K562 treated with DMSO at 1 percent for 24 hours (cell line): ENCODE measurements around the gene CANX. TPM values are rescaled to one million over a fixed set of nuclear protein-coding genes. Genes with fewer than 3 reads are reported as not detected.

Source experiments
- total RNA-seq: library from RNA; unstranded; fragments of 300-600 nt; gene quantifications from 2 replicates; pipeline ENCODE4 v1.2.3, GENCODE V29; 2022; ENCODE audit warnings: low read depth; ENCODE audit not compliant: insufficient read depth

Gene CANX
- 237 and 247 TPM in 2 replicates for total RNA-seq

GRCh38 chr5:179698935-179699615 lies at the start of gene CANX:
Gene CANX, plus strand, starts transcription at chr5:179698967. Its CDS starts 6,715 bp downstream, at chr5:179705682.

GRCh38 chr5:179680780-179681401 lies 17.9 kb upstream of the CANX start, which contains the start of gene CBY3:
Gene CBY3, minus strand, starts transcription at chr5:179681034. Its CDS starts 116 bp downstream, at chr5:179680918.

GRCh38 chr5:179732412-179732917 lies 33.7 kb downstream of the CANX start, which contains the start of gene MAML1:
Gene MAML1, plus strand, starts transcription at chr5:179732822. Its CDS starts 291 bp downstream, at chr5:179733113.

Other genes starting within 250 kb of the CANX start
- 24.5 and 25.2 TPM in 2 replicates for gene RUFY1, start 148.4 kb upstream of the CANX start, total RNA-seq
- gene HNRNPH1, start 75.3 kb upstream of the CANX start, total RNA-seq, result 150 and 166 TPM in 2 replicates
- not detected in 2 replicates for gene CBY3, start 17.9 kb upstream of the CANX start, total RNA-seq
- gene MAML1, start 33.9 kb downstream of the CANX start, total RNA-seq, result 18.6 and 19.4 TPM in 2 replicates
- gene LTC4S, start 95.0 kb downstream of the CANX start, total RNA-seq, result not detected in 2 replicates
- 209 and 228 TPM in 2 replicates for gene MGAT4B, start 107.9 kb downstream of the CANX start, total RNA-seq
- 617 and 671 TPM in 2 replicates for gene SQSTM1, start 121.9 kb downstream of the CANX start, total RNA-seq
- 19.1 and 21.7 TPM in 2 replicates for gene MRNIP, start 159.8 kb downstream of the CANX start, total RNA-seq
- 43.6 and 50.5 TPM in 2 replicates for gene TBC1D9B, start 208.9 kb downstream of the CANX start, total RNA-seq